Astrocyte (in vitro differentiated cells and primary cell): Measurements from ENCODE around the gene ZMIZ1. TPM values are rescaled to one million over a fixed set of nuclear protein-coding genes. Genes with fewer than 3 reads are reported as not detected.

Experiments used
- DNase-seq: peaks from one replicate; pipeline ENCODE4 v3.0.0-alpha.2; 2010; ENCODE audit warnings: low read depth
- FAIRE-seq: peaks from 2 replicates; lab custom pipeline; 2011; peaks lifted over from hg19 to GRCh38; lab: Jason Lieb, UNC
- H2AFZ ChIP-seq: 2 replicates; pipeline ENCODE4 v1.6.0; 2012; ENCODE audit warnings: low read depth, low read length, inconsistent platforms
- H3K27ac ChIP-seq: 2 replicates; pipeline ENCODE4 v1.5.1; 2011; ENCODE audit warnings: low read depth, low read length, inconsistent platforms
- H3K27me3 ChIP-seq: 2 replicates; pipeline ENCODE4 v1.6.0; 2011; ENCODE audit warnings: low read length, inconsistent platforms; ENCODE audit not compliant: insufficient read depth
- H3K36me3 ChIP-seq: 2 replicates; pipeline ENCODE4 v1.5.1; 2011; ENCODE audit warnings: low read length, inconsistent platforms; ENCODE audit not compliant: insufficient read depth
- H3K4me1 ChIP-seq: 2 replicates; pipeline ENCODE4 v1.5.1; 2011; ENCODE audit warnings: low read length, inconsistent platforms; ENCODE audit not compliant: insufficient read depth
- H3K4me2 ChIP-seq: 2 replicates; pipeline ENCODE4 v1.6.0; 2012; ENCODE audit warnings: low read length, inconsistent platforms
- H3K4me3 ChIP-seq: 2 replicates; pipeline ENCODE4 v1.5.1; 2011; ENCODE audit warnings: low read depth, mild to moderate bottlenecking, low read length, inconsistent platforms; ENCODE audit not compliant: insufficient read depth
- H3K79me2 ChIP-seq: 2 replicates; pipeline ENCODE4 v1.6.0; 2012; ENCODE audit warnings: mild to moderate bottlenecking, low read length, inconsistent platforms; ENCODE audit not compliant: insufficient read depth
- H3K9ac ChIP-seq: 2 replicates; pipeline ENCODE4 v1.6.0; 2012; ENCODE audit warnings: mild to moderate bottlenecking, low read length, inconsistent platforms
- H3K9me3 ChIP-seq: 2 replicates; pipeline ENCODE4 v1.5.1; 2012; ENCODE audit warnings: low read depth, mild to moderate bottlenecking, low read length, inconsistent platforms; ENCODE audit not compliant: insufficient read depth
- H4K20me1 ChIP-seq: 2 replicates; pipeline ENCODE4 v1.6.0; 2012; ENCODE audit warnings: low read length, inconsistent platforms; ENCODE audit not compliant: insufficient read depth
- H3K27ac Mint-ChIP-seq: one replicate; pipeline ENCODE4 v1.8.0; 2021; ENCODE audit warnings: mild to moderate bottlenecking, mixed read lengths; ENCODE audit not compliant: unreplicated experiment
- H3K27me3 Mint-ChIP-seq: one replicate; pipeline ENCODE4 v1.8.0; 2021; ENCODE audit warnings: low read depth, mixed read lengths; ENCODE audit not compliant: unreplicated experiment
- H3K36me3 Mint-ChIP-seq: one replicate; pipeline ENCODE4 v1.8.0; 2021; ENCODE audit warnings: low read depth, mixed read lengths; ENCODE audit not compliant: unreplicated experiment
- H3K4me1 Mint-ChIP-seq: one replicate; pipeline ENCODE4 v1.8.0; 2021; ENCODE audit warnings: low read depth, mixed read lengths; ENCODE audit not compliant: unreplicated experiment
- H3K4me3 Mint-ChIP-seq: one replicate; pipeline ENCODE4 v1.8.0; 2021; ENCODE audit warnings: mild to moderate bottlenecking, moderate library complexity, mixed read lengths; ENCODE audit not compliant: unreplicated experiment
- H3K9me3 Mint-ChIP-seq: one replicate; pipeline ENCODE4 v1.8.0; 2021; ENCODE audit warnings: mild to moderate bottlenecking, mixed read lengths; ENCODE audit not compliant: unreplicated experiment
- EZH2 ChIP-seq: IDR thresholded peaks from 2 replicates; pipeline ENCODE4 v1.6.1; 2012; ENCODE audit warnings: mild to moderate bottlenecking, low read length, inconsistent platforms; ENCODE audit not compliant: insufficient read depth
- total RNA-seq: library from RNA; stranded (reverse); gene quantifications from 2 replicates; pipeline ENCODE4 v1.2.1, GENCODE V29; 2021
- TF ChIP-seq, protein P1 (sequence below): IDR thresholded peaks from 2 replicates; pipeline ENCODE4 v1.5.1; 2011; ENCODE audit warnings: low read depth, mild to moderate bottlenecking, inconsistent platforms, low read length, moderate library complexity; ENCODE audit not compliant: insufficient read depth

Gene ZMIZ1
- total RNA-seq, 1 donor from 2014 or later = 45.5 TPM

DNA sequence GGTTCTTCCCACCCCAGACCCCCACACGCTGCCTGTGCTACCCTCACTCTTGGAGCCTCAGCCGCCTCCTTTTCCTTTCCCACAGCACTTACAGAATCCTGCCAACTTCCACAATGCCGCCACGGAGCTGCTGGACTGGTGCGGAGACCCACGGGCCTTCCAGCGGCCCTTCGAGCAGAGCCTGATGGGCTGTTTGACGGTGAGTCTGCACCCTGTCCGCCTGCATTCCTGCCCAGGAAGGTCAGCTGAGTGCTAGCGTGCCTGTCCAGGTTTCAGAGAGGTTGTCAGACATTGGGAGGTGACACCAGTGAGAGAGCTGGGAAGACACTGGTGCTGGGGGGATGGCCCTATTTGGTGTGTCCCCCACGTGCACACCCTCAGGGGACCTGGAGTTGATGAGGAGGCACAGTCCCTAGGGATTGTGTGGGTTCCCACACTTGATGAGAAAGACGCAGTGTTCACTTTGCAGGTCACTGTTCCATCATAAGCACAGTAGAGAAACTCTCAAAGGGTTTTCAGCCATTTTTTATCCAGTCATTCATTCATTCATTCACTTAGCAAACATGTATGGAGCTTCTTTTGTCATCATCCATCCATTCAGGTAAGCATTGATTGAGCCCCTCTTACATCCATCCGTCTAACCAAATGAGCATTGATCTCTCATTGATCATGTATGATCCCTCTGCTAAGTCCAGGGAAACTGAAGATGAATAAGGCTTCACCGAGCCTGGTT is 139.7 kb downstream of the ZMIZ1 start:
- H3K27ac ChIP-seq = no peak overlapping the region
- no peaks in the 10 kb centered on the region for H3K4me1 ChIP-seq
- Mint-ChIP-seq H3K9me3 (no peaks in the 10 kb centered on the region), H3K4me3 (no peak overlapping the region), H3K36me3 (peaks cover 28% of the 10 kb centered on the region), H3K4me1 (peaks cover 5% of the 10 kb centered on the region), H3K27ac (no peak overlapping the region), H3K27me3 (no peaks in the 10 kb centered on the region)
- FAIRE-seq (no peak), DNase-seq (no peak)
- peaks cover 28% of the 10 kb centered on the region for H3K36me3 ChIP-seq
- no peaks in the 10 kb centered on the region for H3K27me3 ChIP-seq
- peaks cover 91% of the 10 kb centered on the region for H4K20me1 ChIP-seq
- H3K4me2 ChIP-seq = no peak overlapping the region
- H3K9me3 ChIP-seq = no peaks in the 10 kb centered on the region
- H2AFZ ChIP-seq = no peak overlapping the region
- H3K9ac ChIP-seq = no peak overlapping the region
- H3K79me2 ChIP-seq = peaks cover 25% of the 10 kb centered on the region
- TF ChIP-seq EZH2 = no peak
- TF ChIP-seq, protein P1, sequence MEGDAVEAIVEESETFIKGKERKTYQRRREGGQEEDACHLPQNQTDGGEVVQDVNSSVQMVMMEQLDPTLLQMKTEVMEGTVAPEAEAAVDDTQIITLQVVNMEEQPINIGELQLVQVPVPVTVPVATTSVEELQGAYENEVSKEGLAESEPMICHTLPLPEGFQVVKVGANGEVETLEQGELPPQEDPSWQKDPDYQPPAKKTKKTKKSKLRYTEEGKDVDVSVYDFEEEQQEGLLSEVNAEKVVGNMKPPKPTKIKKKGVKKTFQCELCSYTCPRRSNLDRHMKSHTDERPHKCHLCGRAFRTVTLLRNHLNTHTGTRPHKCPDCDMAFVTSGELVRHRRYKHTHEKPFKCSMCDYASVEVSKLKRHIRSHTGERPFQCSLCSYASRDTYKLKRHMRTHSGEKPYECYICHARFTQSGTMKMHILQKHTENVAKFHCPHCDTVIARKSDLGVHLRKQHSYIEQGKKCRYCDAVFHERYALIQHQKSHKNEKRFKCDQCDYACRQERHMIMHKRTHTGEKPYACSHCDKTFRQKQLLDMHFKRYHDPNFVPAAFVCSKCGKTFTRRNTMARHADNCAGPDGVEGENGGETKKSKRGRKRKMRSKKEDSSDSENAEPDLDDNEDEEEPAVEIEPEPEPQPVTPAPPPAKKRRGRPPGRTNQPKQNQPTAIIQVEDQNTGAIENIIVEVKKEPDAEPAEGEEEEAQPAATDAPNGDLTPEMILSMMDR = no peak
- H3K4me3 ChIP-seq = no peak overlapping the region

DNA sequence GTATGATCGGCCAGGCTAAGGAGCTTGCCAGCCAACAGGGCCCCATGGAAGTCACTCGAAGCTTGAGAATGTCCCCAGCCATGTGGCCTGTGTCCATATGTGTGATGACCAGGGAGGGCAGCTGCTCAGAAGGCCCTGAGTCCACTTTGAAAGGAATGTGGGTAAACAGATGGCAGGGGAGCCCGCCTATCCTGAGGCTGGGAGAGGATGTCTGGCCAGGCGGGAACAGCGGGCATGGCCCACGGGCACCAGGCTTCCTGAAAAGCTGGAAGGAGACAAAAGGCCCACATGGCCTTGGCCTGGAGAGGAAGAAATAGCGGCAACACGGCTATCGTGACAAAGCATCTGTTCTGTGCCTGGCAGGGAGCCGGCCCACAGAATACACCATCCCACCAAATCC is 140.6 kb downstream of the ZMIZ1 start:
- Mint-ChIP-seq H3K36me3 (peaks cover 28% of the 10 kb centered on the region), H3K4me1 (no peaks in the 10 kb centered on the region), H3K27ac (no peak overlapping the region), H3K4me3 (no peak overlapping the region), H3K27me3 (no peaks in the 10 kb centered on the region), H3K9me3 (no peaks in the 10 kb centered on the region)
- Histone ChIP-seq H3K27me3 (no peaks in the 10 kb centered on the region), H2AFZ (no peak overlapping the region), H3K4me1 (no peaks in the 10 kb centered on the region), H3K36me3 (peaks cover 31% of the 10 kb centered on the region), H4K20me1 (peaks cover 91% of the 10 kb centered on the region), H3K9me3 (no peaks in the 10 kb centered on the region), H3K79me2 (peaks cover 20% of the 10 kb centered on the region), H3K4me2 (no peak overlapping the region), H3K9ac (no peak overlapping the region), H3K27ac (no peak overlapping the region), H3K4me3 (no peak overlapping the region)
- DNase-seq = no peak
- no peak for TF ChIP-seq EZH2
- TF ChIP-seq, protein P1 = no peak
- FAIRE-seq = no peak

GRCh38 chr10:79209831-79210230 is 141.1 kb downstream of the ZMIZ1 start:
- Histone ChIP-seq H3K36me3 (peaks cover 29% of the 10 kb centered on the region), H3K27me3 (no peaks in the 10 kb centered on the region), H3K27ac (no peak overlapping the region), H3K4me2 (no peak overlapping the region), H3K4me3 (no peak overlapping the region), H3K79me2 (peaks cover 18% of the 10 kb centered on the region), H3K9me3 (no peaks in the 10 kb centered on the region), H3K9ac (no peak overlapping the region), H2AFZ (no peak overlapping the region), H3K4me1 (no peaks in the 10 kb centered on the region), H4K20me1 (peaks cover 91% of the 10 kb centered on the region)
- Mint-ChIP-seq H3K27me3 (no peaks in the 10 kb centered on the region), H3K27ac (no peak overlapping the region), H3K4me1 (no peaks in the 10 kb centered on the region), H3K9me3 (no peaks in the 10 kb centered on the region), H3K4me3 (no peak overlapping the region), H3K36me3 (peaks cover 26% of the 10 kb centered on the region)
- no peak for DNase-seq
- TF ChIP-seq EZH2 = no peak
- FAIRE-seq = no peak
